Measurements from ENCODE around the gene INTS11. TPM values are rescaled to one million over a fixed set of nuclear protein-coding genes. Genes with fewer than 3 reads are reported as not detected.

INTS11 gene
- total and polyA plus RNA-seq, 10 of the 15 experiments (the other 5 are each of a cell fraction or from before 2014, with no cell fraction given): 2.5 to 117 (median 77.7) TPM

DNA sequence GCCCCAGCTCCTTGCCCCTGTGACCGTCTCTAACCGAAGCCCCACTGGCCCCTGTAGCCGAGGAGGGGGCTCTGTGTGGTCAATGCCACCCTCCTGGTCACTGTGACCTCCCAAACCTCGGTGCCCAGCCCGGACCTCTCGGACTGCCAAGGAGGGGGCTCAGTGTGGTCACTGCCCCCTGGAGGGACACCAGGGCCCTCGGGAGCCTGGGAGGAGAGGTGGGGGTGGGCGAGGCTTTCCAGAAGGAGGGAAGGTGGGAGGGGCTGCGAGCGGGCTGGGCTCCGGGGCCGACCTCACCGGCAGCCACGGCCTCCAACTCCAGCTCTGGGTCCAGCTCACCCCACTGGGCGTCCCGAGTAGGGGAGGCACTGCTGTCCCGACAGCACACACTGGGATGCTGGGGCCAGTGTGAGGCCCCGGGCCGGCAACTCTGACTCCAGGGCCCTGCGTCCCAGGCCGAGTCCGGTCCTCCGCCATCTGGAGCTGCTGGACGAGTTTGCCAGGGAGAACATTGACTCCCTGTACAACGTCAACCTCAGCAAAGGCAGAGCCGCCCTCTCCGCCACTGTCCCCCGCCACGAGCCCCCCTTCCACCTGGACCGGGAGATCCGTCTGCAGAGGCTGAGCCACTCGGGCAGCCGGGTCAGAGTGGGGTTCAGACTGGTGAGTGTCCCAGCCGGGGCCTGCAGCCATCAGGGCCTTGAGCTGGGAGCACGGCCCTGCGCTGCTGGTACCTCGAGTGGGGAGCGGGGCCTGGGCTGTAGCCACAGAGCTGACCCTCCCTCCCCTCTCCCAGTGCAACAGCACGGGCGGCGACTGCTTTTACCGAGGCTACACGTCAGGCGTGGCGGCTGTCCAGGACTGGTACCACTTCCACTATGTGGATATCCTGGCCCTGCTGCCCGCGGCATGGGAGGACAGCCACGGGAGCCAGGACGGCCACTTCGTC is 37.9 kb downstream of the INTS11 start:
- ChIA-PET RAD21 (ENCODE audit: unreplicated experiment) (interaction anchor here (0.8 kb wide), 1 partner anchor 254 kb away, joined by 3 read pairs; no protein-coding TSS in a partner anchor), POLR2A (no interaction called here), SMC1A (ENCODE audit: uncharacterized antibody, unreplicated experiment) (no interaction called here), CTCF (interaction anchor here (1.2 to 2.5 kb wide), 2 partner anchors 161 to 164 kb away, joined by 3 to 12 read pairs; no protein-coding TSS in a partner anchor)
- Histone ChIP-seq H3K4me3 (no peak overlapping the region), H3K9ac (ENCODE audit: control insufficient read depth, insufficient read depth, low read length) (no peak overlapping the region), H3K9me3 (replicated peaks; ENCODE audit: control insufficient read depth, insufficient read depth, low read length) (no peaks in the 10 kb centered on the region), H2AFZ (ENCODE audit: control insufficient read depth, low read depth, low read length) (no peak overlapping the region), H3K4me1 (ENCODE audit: control insufficient read depth, insufficient read depth, low read length) (no peaks in the 10 kb centered on the region), H3K36me3 (ENCODE audit: control insufficient read depth in 2 of 2, insufficient read depth in 2 of 2, low read length in 1 of 2) (no peaks in the 10 kb centered on the region), H3K27ac (ENCODE audit: control insufficient read depth, insufficient read depth) (no peak overlapping the region), H3K27me3 (replicated peaks in 1 of 2; ENCODE audit: control insufficient read depth in 2 of 2, insufficient read depth in 2 of 2, low read length in 1 of 2) (no peaks in the 10 kb centered on the region), H3K4me2 (ENCODE audit: control insufficient read depth, insufficient read depth) (no peak overlapping the region), H3K79me2 (ENCODE audit: control insufficient read depth, insufficient read depth, low read length) (no peaks in the 10 kb centered on the region), H4K20me1 (ENCODE audit: control insufficient read depth, insufficient read depth) (no peaks in the 10 kb centered on the region)
- intact Hi-C loops (cut with micrococcal nuclease; ENCODE audit: unreplicated experiment) (no loop called here), in situ Hi-C loops (cut with MboI) (no loop called here)
- ATAC-seq (no peak), FAIRE-seq (no peak), DNase-seq (ENCODE audit: low read depth, low spot score) (no peak)
- 66% methylated on average over 42 of the region's 50 CpGs for WGBS (ENCODE audit: insufficient coverage, insufficient replicate concordance, low lambda C conversion rate, missing lambda C conversion rate)
- no TSS peak for BruUV-seq (replicated peaks)
- no peak for TF ChIP-seq NFYB (IDR thresholded peaks at IDR 0.05; ENCODE audit: insufficient read depth, low read depth, low read length)
- no peak for TF ChIP-seq JUND (IDR thresholded peaks at IDR 0.05; ENCODE audit: low read depth, low read length)
- TF ChIP-seq SREBF2 (IDR thresholded peaks at IDR 0.05; ENCODE audit: low read length): no peak
- no peak for TF ChIP-seq EZH2 (IDR thresholded peaks at IDR 0.05; ENCODE audit: borderline replicate concordance, control insufficient read depth, low read depth, low read length)
- TF ChIP-seq MTA3 (IDR thresholded peaks at IDR 0.05; ENCODE audit: borderline replicate concordance, low read length): no peak
- no peak for TF ChIP-seq E4F1 (IDR thresholded peaks at IDR 0.05; ENCODE audit: borderline replicate concordance, partially characterized antibody)
- no peak for TF ChIP-seq SUZ12 (IDR thresholded peaks at IDR 0.05; ENCODE audit: unreplicated experiment)
- no peak for TF ChIP-seq TCF3 (IDR thresholded peaks at IDR 0.05; ENCODE audit: borderline replicate concordance, insufficient read depth, low read depth, low read length)
- no peak for TF ChIP-seq RELA (IDR thresholded peaks at IDR 0.05; ENCODE audit: borderline replicate concordance, partially characterized antibody)
- no peak for TF ChIP-seq SIX5 (IDR thresholded peaks at IDR 0.05; ENCODE audit: low read depth, low read length, severe bottlenecking)
- no peak for TF ChIP-seq RELB (IDR thresholded peaks at IDR 0.05; ENCODE audit: low read depth)
- TF ChIP-seq MYC (IDR thresholded peaks at IDR 0.05; ENCODE audit: insufficient read depth, insufficient read length, insufficient replicate concordance, low read length, severe bottlenecking): no peak
- no peak for TF ChIP-seq SP1 (IDR thresholded peaks at IDR 0.05; ENCODE audit: low read depth, low read length)
- TF ChIP-seq, protein P1, sequence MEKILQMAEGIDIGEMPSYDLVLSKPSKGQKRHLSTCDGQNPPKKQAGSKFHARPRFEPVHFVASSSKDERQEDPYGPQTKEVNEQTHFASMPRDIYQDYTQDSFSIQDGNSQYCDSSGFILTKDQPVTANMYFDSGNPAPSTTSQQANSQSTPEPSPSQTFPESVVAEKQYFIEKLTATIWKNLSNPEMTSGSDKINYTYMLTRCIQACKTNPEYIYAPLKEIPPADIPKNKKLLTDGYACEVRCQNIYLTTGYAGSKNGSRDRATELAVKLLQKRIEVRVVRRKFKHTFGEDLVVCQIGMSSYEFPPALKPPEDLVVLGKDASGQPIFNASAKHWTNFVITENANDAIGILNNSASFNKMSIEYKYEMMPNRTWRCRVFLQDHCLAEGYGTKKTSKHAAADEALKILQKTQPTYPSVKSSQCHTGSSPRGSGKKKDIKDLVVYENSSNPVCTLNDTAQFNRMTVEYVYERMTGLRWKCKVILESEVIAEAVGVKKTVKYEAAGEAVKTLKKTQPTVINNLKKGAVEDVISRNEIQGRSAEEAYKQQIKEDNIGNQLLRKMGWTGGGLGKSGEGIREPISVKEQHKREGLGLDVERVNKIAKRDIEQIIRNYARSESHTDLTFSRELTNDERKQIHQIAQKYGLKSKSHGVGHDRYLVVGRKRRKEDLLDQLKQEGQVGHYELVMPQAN (conservative IDR thresholded peaks at IDR 0.05): no peak
